T-helper 2 cell treated with Interferon-gamma antibody and Interleukin-4, amounts not matched to agents 5 μg/mL and 100 μg/mL, for 36 hours (primary cell): ENCODE results near the gene CAMTA1.

Experiments
- DNase-seq: peaks from one replicate; pipeline ENCODE4 v3.0.0; 2021; ENCODE audit warnings: low spot score
- H3K27ac Mint-ChIP-seq: one replicate; pipeline ENCODE4 v1.8.0; 2021; ENCODE audit warnings: mild to moderate bottlenecking, mixed read lengths
- H3K27me3 Mint-ChIP-seq: one replicate; pipeline ENCODE4 v1.8.0; 2021; ENCODE audit warnings: low read depth, mixed read lengths
- H3K36me3 Mint-ChIP-seq: one replicate; pipeline ENCODE4 v1.8.0; 2021; ENCODE audit warnings: low read depth, mixed read lengths
- H3K4me1 Mint-ChIP-seq: one replicate; pipeline ENCODE4 v1.8.0; 2021; ENCODE audit warnings: low read depth, mixed read lengths
- H3K4me3 Mint-ChIP-seq: one replicate; pipeline ENCODE4 v1.8.0; 2022; ENCODE audit warnings: mild to moderate bottlenecking, moderate library complexity, mixed read lengths
- H3K9me3 Mint-ChIP-seq: one replicate; pipeline ENCODE4 v1.8.0; 2021; ENCODE audit warnings: mixed read lengths

Gene CAMTA1

DNA sequence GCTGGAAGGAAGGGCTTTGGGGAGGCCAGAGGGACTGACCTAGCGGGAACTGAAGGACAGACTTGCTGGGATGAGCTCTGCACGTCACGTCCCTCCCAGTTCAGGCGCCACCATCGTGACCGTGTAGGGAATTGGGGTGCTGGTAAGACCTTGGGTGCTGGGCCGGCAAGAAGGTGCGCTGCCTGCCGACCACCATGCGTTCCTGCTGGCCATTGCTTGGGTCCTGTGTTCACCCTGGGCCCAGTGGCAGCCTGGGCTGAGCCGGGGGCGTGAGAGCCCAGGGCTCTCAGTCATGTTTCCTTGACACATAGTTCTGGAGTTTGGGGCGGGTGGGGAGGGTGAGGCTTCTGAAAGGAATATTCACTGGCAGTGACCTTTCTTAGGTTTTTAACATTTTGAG, 176.0 kb downstream of the CAMTA1 start:
- Mint-ChIP-seq H3K9me3 (no peaks in the 10 kb centered on the region), H3K27ac (no peak overlapping the region), H3K36me3 (no peaks in the 10 kb centered on the region), H3K4me3 (no peak overlapping the region), H3K4me1 (peaks cover 2% of the 10 kb centered on the region), H3K27me3 (peaks cover 28% of the 10 kb centered on the region)
- no peak for DNase-seq

DNA sequence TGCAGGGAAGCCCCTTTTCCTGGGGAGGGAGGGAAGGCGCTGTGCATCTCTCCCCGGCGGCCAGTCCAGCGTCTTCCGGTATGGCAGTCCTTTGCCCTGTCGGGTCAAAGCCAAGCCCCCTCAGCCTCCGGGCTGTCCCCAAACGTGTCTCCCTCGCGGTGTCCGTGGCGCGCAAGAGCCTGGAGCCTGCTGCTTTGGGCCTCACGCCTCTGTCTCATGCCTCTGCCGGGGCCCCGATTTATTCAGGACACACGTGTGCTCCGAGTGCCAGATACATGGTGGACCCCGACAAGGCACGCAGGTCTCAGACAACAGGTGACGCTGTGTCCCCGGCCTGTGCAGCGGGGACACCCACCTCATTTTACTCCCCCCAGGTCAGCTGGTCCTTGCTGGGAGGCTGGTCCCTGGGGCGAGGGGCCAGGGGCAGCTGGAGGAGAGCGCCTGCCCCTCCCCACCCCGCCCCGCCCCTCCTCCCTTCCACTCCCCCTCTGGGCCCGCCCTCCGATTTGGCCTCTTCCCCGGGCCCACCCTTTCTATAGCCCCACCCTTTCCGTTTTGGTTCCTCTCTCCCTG, 176.7 kb downstream of the CAMTA1 start:
- DNase-seq, result no peak
- Mint-ChIP-seq H3K9me3 (no peaks in the 10 kb centered on the region), H3K36me3 (no peaks in the 10 kb centered on the region), H3K4me3 (no peak overlapping the region), H3K27me3 (peaks cover 28% of the 10 kb centered on the region), H3K27ac (no peak overlapping the region), H3K4me1 (peaks cover 2% of the 10 kb centered on the region)

DNA sequence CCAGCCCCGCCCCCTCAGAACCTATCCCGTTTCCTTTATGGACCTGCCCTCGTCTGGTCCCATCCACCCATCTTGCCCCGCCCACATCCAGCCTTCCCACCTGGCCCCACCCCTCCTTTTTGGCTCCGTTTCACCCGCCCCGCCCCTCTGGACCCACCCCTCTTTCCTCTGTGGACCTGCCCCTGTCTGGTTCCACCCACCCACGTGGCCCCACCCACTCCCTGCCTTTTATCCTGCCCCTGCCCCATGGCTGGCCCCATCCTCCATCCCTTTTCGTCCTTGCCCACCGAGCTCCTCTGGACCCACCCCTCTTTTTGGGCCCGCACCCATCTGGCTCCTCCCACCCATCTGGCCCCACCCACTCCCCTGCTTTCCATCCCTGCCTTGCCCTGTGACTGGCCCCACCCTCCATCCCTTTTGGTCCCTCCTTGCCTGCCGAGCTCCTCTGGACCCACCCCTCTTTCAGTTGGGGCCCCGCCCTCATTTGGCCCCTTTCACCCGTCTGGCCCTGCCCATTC, 177.3 kb downstream of the CAMTA1 start:
- H3K9me3 Mint-ChIP-seq, result no peaks in the 10 kb centered on the region
- peaks cover 30% of the 10 kb centered on the region for H3K27me3 Mint-ChIP-seq
- peak overlapping the region; percentile 48 for H3K4me3 Mint-ChIP-seq
- no peak overlapping the region for H3K27ac Mint-ChIP-seq
- H3K36me3 Mint-ChIP-seq, result no peaks in the 10 kb centered on the region
- H3K4me1 Mint-ChIP-seq, result peaks cover 4% of the 10 kb centered on the region
- DNase-seq, result peak; percentile 28

DNA sequence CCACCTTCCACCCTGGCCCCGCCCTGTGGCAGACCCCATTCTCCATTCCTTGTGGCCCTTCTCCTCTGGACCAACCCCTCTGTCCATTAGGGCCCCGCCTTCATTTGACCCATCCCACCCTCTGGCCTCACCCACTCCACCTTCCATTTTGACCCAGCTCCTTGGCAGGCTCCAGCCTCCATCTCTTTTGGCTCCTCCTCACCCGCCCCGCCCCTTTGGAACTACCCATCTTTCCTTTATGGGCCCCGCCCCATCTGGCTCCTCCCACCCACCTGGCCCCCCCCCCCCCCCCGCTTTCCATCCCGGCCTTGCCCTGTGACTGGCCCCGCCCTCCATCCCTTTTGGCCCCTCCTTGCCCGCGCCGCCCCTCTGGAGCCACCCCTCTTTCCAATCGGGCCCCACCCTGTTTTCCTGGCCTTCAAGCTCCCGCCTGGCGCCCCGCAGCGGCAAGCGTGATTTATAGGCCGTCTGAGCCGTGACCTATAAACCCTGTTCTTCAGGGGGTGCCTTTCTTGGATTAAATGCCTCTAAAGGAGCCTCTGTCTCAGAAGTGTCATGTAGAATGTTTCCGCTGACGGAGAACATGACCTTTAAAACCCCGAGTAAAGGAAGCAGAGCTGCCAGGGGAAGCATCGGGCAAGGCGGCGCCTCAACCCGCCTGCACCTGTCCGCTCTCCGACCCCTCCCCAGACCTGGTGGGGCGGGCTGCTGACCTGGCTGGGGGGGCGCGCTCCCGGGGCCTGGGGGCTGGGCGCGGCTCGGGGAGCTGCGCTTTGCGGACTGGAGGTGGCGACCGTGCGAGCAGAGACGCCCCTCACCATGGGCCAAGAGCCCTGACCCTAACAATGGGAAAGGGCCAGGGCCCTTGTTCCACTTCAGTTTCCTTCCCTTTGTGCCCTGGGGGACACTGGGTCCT, 178.0 kb downstream of the CAMTA1 start:
- peak; percentile 73 for DNase-seq
- peaks cover 10% of the 10 kb centered on the region for H3K4me1 Mint-ChIP-seq
- no peaks in the 10 kb centered on the region for H3K9me3 Mint-ChIP-seq
- peaks cover 37% of the 10 kb centered on the region for H3K27me3 Mint-ChIP-seq
- H3K4me3 Mint-ChIP-seq, result peak overlapping the region; percentile 72
- peak overlapping the region; percentile 53 for H3K27ac Mint-ChIP-seq
- no peaks in the 10 kb centered on the region for H3K36me3 Mint-ChIP-seq

DNA sequence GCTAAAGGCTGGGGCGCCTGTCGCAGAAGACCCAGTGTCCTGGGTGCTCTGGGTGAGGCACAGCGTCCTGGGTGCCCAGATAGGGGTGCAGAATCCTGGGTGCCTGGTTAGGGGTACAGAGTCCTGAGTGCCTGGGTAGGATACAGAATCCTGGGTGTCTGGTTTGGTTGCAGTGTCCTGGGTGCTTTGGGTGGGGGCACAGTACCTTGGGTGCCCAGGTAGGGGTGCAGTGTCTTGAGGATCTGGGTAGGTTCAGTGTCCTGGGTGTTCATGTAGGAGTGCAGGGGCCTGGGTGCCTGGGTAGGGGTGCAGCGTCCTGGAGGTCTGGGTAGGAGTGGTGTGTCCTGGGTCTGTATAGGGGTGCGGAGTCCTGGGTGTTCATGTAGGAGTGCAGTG, 178.7 kb downstream of the CAMTA1 start:
- Mint-ChIP-seq H3K4me3 (peak overlapping the region; percentile 35), H3K9me3 (no peaks in the 10 kb centered on the region), H3K27me3 (peaks cover 44% of the 10 kb centered on the region), H3K36me3 (no peaks in the 10 kb centered on the region), H3K4me1 (peaks cover 17% of the 10 kb centered on the region), H3K27ac (no peak overlapping the region)
- DNase-seq, result no peak

DNA sequence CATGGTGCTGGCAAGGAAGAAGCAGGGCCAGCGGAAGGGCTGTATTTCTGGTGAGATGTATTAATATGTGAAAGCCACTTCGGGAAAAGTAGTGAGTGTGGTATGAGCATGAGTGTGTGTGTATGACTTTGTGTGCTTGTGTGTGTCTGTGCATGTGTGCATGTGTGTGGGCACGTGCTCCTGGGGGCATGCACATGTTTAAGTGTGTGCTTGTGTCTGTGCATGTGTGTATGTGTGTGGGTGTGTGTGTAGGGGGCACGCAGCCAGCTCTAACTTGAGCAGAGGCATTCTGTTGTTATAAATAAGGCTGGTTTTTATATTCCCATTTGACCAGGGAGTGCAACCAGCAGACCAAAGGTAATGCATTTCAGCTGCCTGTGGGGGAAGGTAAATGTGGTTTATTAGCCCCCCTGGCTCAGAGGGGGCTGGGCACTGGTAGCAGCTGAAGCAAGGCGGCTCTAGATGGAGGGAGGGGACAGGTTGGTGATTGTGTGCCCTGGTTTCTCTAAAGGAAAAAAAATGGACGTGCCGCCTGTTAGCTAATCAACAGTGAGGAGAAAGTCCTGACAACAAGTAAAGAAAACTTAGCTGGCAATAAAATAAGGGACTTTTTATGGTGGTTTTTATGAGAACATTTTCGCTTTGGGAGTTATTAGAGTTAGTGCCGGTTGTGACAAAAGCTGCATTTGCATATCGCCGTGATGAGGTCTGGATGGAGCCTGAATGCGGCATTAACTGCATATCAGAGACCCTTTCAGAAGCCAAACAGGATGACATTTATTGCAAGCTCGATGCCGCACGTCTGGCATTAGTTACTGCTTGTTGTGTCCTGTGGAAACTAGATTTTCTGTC, 180.1 kb downstream of the CAMTA1 start:
- Mint-ChIP-seq H3K4me3 (no peak overlapping the region), H3K27ac (no peak overlapping the region), H3K4me1 (peaks cover 22% of the 10 kb centered on the region), H3K27me3 (peaks cover 49% of the 10 kb centered on the region), H3K9me3 (no peaks in the 10 kb centered on the region), H3K36me3 (no peaks in the 10 kb centered on the region)
- DNase-seq, result no peak

DNA sequence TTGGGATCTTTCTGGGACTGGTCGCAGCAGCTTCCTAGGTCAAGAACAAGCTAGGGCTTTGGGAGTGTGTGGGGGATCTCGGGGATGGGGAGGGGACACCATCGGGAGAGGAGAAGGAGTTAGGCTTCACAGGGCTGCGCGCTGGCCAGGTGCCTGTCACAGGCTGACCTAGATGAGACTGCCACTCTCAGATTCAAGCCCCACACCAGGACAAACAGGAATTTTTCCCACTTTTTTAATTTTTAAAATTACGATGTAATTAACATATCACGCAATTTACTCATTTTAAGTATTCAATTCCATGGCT, 180.6 kb downstream of the CAMTA1 start:
- DNase-seq, result no peak
- no peaks in the 10 kb centered on the region for H3K9me3 Mint-ChIP-seq
- H3K27me3 Mint-ChIP-seq, result peaks cover 45% of the 10 kb centered on the region
- no peak overlapping the region for H3K4me3 Mint-ChIP-seq
- H3K4me1 Mint-ChIP-seq, result peaks cover 22% of the 10 kb centered on the region
- H3K36me3 Mint-ChIP-seq, result no peaks in the 10 kb centered on the region
- no peak overlapping the region for H3K27ac Mint-ChIP-seq

DNA sequence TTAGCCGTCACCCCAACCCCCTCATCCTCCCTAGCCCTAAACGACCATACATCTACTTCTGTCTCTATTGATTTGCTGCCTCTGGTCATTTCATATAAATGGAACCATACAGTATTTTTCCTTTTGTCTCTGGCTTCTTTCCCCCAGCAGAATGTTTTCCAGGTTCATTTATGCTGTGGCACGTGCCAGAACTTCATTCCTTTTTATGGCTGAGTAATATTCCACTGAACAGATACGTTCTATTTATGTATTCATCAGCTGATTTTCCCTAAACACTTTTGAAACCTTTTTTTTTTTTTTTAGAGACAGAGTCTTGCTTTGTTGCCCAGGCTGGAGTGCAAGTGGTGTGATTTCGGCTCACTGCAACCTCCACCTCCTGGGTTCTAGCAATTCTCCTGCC, 181.1 kb downstream of the CAMTA1 start:
- H3K27me3 Mint-ChIP-seq, result peaks cover 41% of the 10 kb centered on the region
- H3K4me3 Mint-ChIP-seq, result no peak overlapping the region
- no peaks in the 10 kb centered on the region for H3K36me3 Mint-ChIP-seq
- H3K27ac Mint-ChIP-seq, result no peak overlapping the region
- H3K9me3 Mint-ChIP-seq, result no peaks in the 10 kb centered on the region
- no peak for DNase-seq
- peaks cover 22% of the 10 kb centered on the region for H3K4me1 Mint-ChIP-seq

DNA sequence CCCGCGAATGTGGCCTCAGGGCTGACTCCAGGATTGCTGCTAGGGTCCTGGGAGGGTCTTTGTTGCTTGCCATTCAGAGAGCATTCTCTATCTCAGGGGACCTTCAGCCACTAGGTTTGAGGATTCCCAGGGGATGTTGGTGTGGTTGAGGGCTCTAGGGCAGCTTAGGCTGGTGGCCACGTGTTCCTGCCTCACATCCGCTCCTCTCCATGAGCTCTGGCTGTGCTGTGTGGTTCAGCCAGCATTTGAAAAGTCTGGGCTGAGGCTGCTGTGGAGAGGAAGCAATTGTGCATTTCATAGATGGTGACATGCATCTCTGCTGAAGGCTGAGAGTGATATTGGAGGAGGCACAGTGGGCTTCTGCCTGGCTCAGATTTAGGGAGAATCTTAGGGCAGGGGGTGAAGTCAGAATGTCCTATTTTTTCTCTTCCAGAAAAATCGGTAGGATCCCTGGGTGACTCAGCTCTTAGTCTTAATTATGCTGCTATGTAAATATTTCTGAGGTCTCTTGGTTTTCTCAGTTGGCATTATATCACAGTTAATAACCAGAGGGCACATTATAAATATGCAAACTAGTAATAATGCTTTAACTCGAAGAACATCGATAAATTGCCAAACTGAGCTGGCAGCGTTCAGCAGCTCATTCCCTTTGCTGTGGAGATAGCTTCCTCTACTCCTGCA, 182.3 kb downstream of the CAMTA1 start:
- Mint-ChIP-seq H3K4me3 (no peak overlapping the region), H3K4me1 (peaks cover 22% of the 10 kb centered on the region), H3K36me3 (no peaks in the 10 kb centered on the region), H3K9me3 (no peaks in the 10 kb centered on the region), H3K27me3 (peaks cover 38% of the 10 kb centered on the region), H3K27ac (no peak overlapping the region)
- DNase-seq, result no peak

DNA sequence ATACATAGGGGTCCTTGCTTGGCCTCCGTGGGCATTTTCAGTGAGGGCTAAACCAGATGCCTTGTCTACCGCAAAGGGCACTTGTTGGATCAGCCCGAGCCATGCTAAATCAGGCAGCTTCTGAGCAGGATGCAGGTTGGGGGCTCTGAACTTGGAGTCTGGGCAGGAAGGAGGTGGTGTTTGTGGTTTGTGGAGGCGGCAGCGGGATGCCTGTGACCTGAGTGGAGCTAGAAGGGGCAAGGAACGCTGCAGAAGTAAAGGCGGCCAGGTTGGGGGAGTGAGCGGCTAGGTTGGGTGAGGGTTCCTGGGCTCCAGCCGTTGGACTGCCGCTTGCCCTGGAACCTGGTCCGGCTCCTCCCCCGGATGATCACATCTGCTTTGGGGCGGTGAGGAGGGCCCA, 183.9 kb downstream of the CAMTA1 start:
- peaks cover 32% of the 10 kb centered on the region for H3K27me3 Mint-ChIP-seq
- H3K27ac Mint-ChIP-seq, result no peak overlapping the region
- H3K9me3 Mint-ChIP-seq, result no peaks in the 10 kb centered on the region
- H3K36me3 Mint-ChIP-seq, result no peaks in the 10 kb centered on the region
- peak; percentile 20 for DNase-seq
- peaks cover 20% of the 10 kb centered on the region for H3K4me1 Mint-ChIP-seq
- no peak overlapping the region for H3K4me3 Mint-ChIP-seq

DNA sequence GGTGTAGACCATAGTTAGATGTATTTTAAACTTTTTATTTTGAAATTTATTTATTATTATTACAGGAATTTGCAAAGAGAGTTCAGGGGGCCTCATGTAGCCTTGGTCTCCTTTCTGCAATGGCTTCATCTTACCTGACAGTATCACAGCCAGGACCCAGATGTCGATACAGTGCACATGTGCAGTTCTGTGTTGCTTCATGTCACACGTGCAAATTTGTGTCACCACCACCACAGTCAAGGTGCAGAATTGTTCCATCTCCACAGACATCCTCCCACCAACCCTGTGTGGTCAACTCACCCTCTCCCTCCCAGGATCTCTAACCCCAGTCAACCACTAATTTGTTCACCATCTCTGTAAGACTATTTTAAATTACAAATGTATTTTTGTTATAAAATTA, 184.5 kb downstream of the CAMTA1 start:
- peaks cover 20% of the 10 kb centered on the region for H3K4me1 Mint-ChIP-seq
- H3K27ac Mint-ChIP-seq, result no peak overlapping the region
- H3K36me3 Mint-ChIP-seq, result no peaks in the 10 kb centered on the region
- peaks cover 26% of the 10 kb centered on the region for H3K27me3 Mint-ChIP-seq
- H3K9me3 Mint-ChIP-seq, result no peaks in the 10 kb centered on the region
- no peak for DNase-seq
- H3K4me3 Mint-ChIP-seq, result no peak overlapping the region

DNA sequence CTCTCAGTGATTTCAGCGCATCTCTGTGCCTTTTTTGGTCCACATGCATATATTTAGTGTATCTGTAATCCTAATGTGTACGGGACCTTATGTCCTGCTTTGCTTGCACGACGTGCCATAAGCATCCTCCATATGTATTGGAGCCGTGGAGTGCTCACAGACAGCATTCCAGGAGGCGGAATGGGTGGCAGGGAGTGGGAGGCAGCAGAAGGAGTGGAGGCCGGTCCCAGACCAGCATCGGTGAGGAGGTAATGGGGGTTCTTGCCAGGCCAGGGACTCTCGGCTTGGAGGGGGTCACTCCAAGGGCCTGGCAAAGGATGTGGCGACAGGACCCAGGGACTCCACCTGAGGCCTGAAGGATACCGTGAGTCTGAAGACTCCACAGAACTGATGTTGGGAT, 185.0 kb downstream of the CAMTA1 start:
- Mint-ChIP-seq H3K27me3 (peaks cover 22% of the 10 kb centered on the region), H3K9me3 (no peaks in the 10 kb centered on the region), H3K4me3 (no peak overlapping the region), H3K27ac (no peak overlapping the region), H3K36me3 (no peaks in the 10 kb centered on the region), H3K4me1 (peaks cover 20% of the 10 kb centered on the region)
- no peak for DNase-seq

DNA sequence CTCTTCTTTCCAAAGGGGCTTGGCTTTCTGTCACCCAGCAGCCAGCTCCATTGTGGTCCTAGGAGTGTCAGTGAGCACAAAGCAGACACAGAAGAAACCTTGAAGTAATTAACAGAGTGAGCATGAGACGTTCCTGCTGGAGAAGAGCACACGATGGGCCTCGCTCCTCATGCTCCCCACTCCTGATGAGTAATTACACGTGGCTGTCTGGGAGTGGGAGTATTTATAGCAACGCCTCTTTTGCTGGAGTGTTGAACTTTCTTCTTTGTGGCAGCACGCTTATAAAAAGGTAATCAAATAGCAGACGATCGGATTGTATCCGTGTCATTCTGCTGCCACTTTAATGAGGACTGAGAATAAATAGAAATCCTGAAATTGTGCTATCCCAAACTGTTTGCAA, 185.8 kb downstream of the CAMTA1 start:
- no peak overlapping the region for H3K27ac Mint-ChIP-seq
- no peaks in the 10 kb centered on the region for H3K9me3 Mint-ChIP-seq
- peaks cover 21% of the 10 kb centered on the region for H3K27me3 Mint-ChIP-seq
- H3K4me1 Mint-ChIP-seq, result peaks cover 20% of the 10 kb centered on the region
- H3K4me3 Mint-ChIP-seq, result no peak overlapping the region
- no peak for DNase-seq
- no peaks in the 10 kb centered on the region for H3K36me3 Mint-ChIP-seq
